Spinal cord (tissue), 10 donors: ENCODE data around the gene HACD2. TPM values are rescaled to one million over a fixed set of nuclear protein-coding genes. Genes with fewer than 3 reads are reported as not detected.
"Not testable (repeated sequence)": the region's sequence is repeated elsewhere in the genome, so short reads cannot be mapped to it uniquely, and the experiment has no call there.

ENCODE experiments used
- DNase-seq, 6 donors: peaks; one replicate each; pipeline versions ENCODE4 v3.0.0 to v3.0.0-alpha.2; 2013 to 2015; ENCODE audit warnings: low spot score in 6 of 6, low read depth in 4 of 6
- H3K27ac ChIP-seq: one replicate; pipeline ENCODE4 v1.5.1; 2013; ENCODE audit warnings: low read depth, low read length, control low read depth
- H3K27me3 ChIP-seq: one replicate; pipeline ENCODE4 v1.6.1; 2013; ENCODE audit warnings: low read length; ENCODE audit not compliant: control insufficient read depth, insufficient read depth
- H3K36me3 ChIP-seq: one replicate; pipeline ENCODE4 v1.6.1; 2013; ENCODE audit warnings: low read length; ENCODE audit not compliant: control insufficient read depth, insufficient read depth
- H3K4me1 ChIP-seq: one replicate; pipeline ENCODE4 v1.6.1; 2013; ENCODE audit warnings: low read length; ENCODE audit not compliant: control insufficient read depth, insufficient read depth
- H3K4me3 ChIP-seq: one replicate; pipeline ENCODE4 v1.5.1; 2013; ENCODE audit warnings: low read depth, low read length, control low read depth
- H3K9me3 ChIP-seq: one replicate; pipeline ENCODE4 v1.6.1; 2013; ENCODE audit warnings: low read length; ENCODE audit not compliant: control insufficient read depth, insufficient read depth
- WGBS: methylation state at CpG from one replicate; pipeline ENCODE4 v1.1.5; 2013; ENCODE audit warnings: missing lambda C conversion rate; ENCODE audit not compliant: insufficient coverage; 5-methylcytosine and 5-hydroxymethylcytosine counted together
- polyA plus RNA-seq, 2 donors: library from polyadenylated mRNA; unstranded; fragments of 120-200 nt; gene quantifications; one replicate each; pipeline ENCODE4 v1.2.1, GENCODE V29; 2013; ENCODE audit not compliant: insufficient read length in 2 of 2
- total RNA-seq, 2 donors: library from RNA; depleted of rRNA in 1 of 2; stranded (reverse); fragments of 120-200 nt in 1 of 2; fragments of >200 nt in 1 of 2; gene quantifications; one replicate each; pipeline versions ENCODE4 v1.2.3 to v1.2.4, GENCODE V29; 2013 to 2014
- donor health status: healthy.

HACD2 gene
- total and polyA plus RNA-seq, 4 donors = 22.9 to 56.2 (median 33.5) TPM

DNA sequence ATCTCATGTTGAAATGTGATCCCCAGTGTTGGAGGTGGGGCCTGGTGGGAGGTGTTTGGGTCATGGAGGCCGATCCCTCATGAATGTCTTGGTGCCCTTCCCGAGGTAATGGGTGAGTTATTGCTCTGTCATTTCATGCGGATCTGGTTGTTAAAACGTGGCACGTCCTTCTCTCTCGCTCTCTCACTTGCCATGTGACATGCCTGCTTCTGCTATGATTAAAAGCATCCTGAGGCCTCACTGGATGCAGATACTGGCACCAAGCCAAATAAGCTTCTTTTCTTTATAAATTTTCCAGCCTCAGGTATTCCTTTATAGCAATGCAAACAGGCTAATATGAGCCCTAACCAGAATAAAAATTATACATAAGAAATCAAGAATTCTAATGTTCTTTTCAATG lies 31.7 kb upstream of the HACD2 start:
- no peaks in the 10 kb centered on the region for H3K27me3 ChIP-seq
- no peak for DNase-seq
- H3K36me3 ChIP-seq = no peaks in the 10 kb centered on the region
- no peak overlapping the region for H3K4me3 ChIP-seq
- peaks cover 23% of the 10 kb centered on the region for H3K4me1 ChIP-seq
- WGBS = 68% methylated on average over 6 of the region's 6 CpGs
- H3K9me3 ChIP-seq = no peaks in the 10 kb centered on the region
- H3K27ac ChIP-seq = no peak overlapping the region

DNA sequence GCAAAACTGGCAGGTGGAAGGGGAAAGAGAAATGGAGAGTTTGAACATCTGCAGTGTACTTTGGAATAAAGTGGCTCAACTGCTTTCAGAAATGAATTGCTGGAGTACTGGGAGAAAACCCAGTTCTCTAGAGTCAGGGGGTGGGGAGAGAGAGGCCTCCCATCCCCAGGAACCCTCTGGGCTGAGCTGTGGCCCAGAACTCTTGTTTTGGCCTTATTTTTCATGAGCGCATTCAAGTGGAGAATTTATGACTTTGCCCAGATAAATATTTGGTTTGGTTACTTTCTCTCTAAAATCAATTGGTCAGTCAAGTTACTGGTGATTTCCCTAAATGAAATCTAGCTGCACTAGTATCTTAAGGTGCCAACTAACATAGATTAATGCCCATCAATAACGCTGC lies 28.7 kb upstream of the HACD2 start:
- H3K4me1 ChIP-seq = peaks cover 10% of the 10 kb centered on the region
- DNase-seq = no peak
- H3K27me3 ChIP-seq = no peaks in the 10 kb centered on the region
- H3K9me3 ChIP-seq = no peaks in the 10 kb centered on the region
- no peak overlapping the region for H3K27ac ChIP-seq
- no peak overlapping the region for H3K4me3 ChIP-seq
- WGBS = no CpG with 5 or more reads among the region's 2 CpGs
- H3K36me3 ChIP-seq = no peaks in the 10 kb centered on the region

DNA sequence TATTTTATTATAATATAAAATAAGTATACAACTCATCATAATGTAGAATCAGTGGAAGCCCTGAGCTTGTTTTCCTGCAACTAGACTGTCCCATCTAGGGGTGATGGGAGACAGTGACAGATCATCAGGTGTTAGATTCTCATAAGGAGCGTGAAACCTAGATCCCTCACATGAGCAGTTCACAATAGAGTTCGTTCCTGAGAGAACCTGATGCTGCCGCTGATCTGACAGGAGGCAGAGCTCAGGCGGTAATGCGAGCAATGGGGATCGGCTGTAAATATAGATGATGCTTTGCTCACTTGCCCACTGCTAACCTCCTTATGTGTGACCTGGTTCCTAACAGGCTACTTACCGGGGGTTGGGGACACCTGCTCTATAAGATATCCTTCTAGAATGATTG lies 26.8 kb upstream of the HACD2 start:
- H3K4me1 ChIP-seq, H3K36me3 ChIP-seq, H3K4me3 ChIP-seq, H3K27me3 ChIP-seq, H3K27ac ChIP-seq, H3K9me3 ChIP-seq, DNase-seq: not testable (repeated sequence)
- 96% methylated on average over 4 of the region's 7 CpGs for WGBS

DNA sequence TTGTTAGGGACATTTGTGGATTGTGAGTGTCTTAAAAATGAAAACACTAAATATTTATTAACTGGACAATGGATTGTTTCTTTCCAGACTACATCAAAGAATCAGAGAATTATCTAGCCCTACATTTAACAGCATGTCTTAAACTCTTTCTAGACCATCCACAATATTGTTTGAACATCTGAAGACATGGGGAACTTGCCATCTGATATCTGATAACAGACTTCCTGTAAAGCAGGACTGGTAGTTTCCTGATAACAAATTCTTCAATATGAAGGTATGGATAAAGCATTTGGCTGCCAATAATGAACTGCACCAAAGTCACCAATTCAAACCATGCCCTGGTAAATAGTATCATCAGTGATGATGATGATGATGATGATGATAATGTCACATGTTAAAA lies 26.2 kb upstream of the HACD2 start:
- H3K4me3 ChIP-seq = no peak overlapping the region
- no peaks in the 10 kb centered on the region for H3K4me1 ChIP-seq
- no peak for DNase-seq
- H3K27me3 ChIP-seq = no peaks in the 10 kb centered on the region
- H3K36me3 ChIP-seq = no peaks in the 10 kb centered on the region
- H3K27ac ChIP-seq = no peak overlapping the region
- H3K9me3 ChIP-seq = no peaks in the 10 kb centered on the region

DNA sequence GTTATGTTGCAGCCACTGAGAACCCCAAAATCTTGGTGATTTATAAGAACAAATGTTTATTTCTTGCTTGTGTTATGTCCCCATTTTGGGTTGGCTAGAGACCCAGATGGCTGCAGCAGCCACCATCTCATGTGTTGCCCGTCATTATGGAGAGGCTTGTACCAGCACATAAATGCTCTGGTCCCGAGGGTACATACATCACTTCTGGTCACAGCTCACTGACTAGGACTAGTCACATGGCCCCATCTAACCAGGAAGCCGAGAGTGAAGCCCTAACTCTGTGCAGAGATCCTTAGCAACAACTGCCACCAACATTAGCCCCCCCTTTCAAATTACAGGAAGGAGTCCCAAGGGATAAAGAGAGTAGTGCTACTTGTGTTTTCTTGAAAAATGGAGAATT lies 25.5 kb upstream of the HACD2 start:
- Histone ChIP-seq H3K27ac (no peak overlapping the region), H3K9me3 (no peaks in the 10 kb centered on the region), H3K36me3 (no peaks in the 10 kb centered on the region), H3K27me3 (no peaks in the 10 kb centered on the region), H3K4me3 (no peak overlapping the region), H3K4me1 (no peaks in the 10 kb centered on the region)
- WGBS = 65% methylated on average over 2 of the region's 3 CpGs
- DNase-seq = peak in 1 of 6 donors; percentile 52

DNA sequence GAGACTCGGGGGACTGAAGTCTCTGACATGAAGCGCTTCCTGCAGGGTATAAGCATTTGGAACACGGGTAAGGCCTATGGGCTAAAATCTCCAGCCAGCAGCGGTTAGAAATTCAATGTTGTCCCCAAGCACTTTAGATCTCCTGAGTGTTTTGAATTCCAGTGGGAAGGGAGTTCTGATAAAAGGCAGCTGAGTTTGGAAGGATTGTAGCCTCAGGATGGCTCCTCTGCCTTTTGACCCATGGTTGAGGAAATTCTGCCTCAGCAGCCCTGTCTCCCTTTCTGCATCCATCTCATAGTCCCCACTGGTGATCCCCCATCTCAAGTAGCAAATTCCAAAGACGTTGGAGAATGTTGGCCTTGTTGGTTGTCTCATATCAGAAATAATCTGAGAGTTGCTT lies 24.2 kb upstream of the HACD2 start:
- 100% methylated on average over 4 of the region's 5 CpGs for WGBS
- H3K27ac ChIP-seq = no peak overlapping the region
- no peak overlapping the region for H3K4me3 ChIP-seq
- DNase-seq = no peak
- no peaks in the 10 kb centered on the region for H3K27me3 ChIP-seq
- no peaks in the 10 kb centered on the region for H3K9me3 ChIP-seq
- no peaks in the 10 kb centered on the region for H3K4me1 ChIP-seq
- no peaks in the 10 kb centered on the region for H3K36me3 ChIP-seq

DNA sequence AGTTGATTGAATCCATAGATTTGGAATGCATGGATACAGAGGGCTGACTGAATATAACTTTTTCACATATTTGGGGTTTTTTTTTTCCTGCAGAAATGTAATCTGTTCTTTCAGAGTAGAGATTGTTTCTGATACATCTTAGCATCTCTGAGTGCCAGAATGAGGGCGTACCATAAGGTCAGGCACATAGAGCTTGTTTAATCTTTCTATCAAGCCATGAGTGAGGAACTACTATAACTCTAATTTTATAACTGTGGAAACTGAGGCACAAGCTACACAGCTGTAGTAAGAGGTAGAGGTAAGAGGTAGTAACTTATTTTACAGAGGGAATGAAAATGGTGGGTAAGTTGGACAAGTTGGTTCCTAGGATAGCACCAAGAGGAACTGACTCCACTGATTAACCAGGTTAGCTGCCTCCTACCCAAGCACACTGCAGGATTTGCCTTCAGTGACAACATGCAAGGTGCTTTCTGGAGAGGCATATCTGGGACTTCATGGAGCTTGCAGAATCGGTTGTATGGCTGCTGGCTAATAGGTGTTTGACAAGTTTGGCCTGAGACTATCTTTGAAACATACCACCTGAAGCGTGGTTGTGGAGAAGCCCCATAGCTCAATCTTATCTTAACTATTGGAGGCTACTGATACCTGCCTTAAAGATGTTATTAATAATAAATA lies 23.5 kb upstream of the HACD2 start:
- Histone ChIP-seq H3K36me3 (no peaks in the 10 kb centered on the region), H3K27ac (no peak overlapping the region), H3K9me3 (no peaks in the 10 kb centered on the region), H3K27me3 (no peaks in the 10 kb centered on the region), H3K4me1 (no peaks in the 10 kb centered on the region), H3K4me3 (no peak overlapping the region)
- WGBS = no CpG with 5 or more reads among the region's 3 CpGs
- no peak for DNase-seq

DNA sequence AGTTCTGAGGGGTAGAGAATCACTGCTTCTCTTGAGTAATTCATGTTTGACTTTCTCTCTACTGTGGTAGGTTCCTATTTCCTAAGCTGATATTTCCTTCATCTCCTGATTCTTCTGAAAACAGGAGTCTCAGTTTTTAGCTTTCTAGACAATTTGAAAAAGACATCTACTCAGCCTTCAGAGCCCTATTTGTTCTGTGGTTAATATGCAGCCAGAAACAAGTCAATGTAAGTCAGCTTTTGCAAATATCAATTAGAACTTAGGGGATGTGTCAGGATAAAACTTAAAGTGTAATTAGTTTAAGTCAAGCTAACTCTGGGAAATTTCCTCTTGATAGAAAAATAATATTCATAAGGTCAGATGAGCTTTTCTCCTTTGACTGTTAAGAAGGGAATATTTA lies 21.7 kb upstream of the HACD2 start:
- Histone ChIP-seq H3K27me3 (no peaks in the 10 kb centered on the region), H3K27ac (no peak overlapping the region), H3K9me3 (no peaks in the 10 kb centered on the region), H3K4me3 (no peak overlapping the region), H3K36me3 (no peaks in the 10 kb centered on the region), H3K4me1 (no peaks in the 10 kb centered on the region)
- DNase-seq = no peak

DNA sequence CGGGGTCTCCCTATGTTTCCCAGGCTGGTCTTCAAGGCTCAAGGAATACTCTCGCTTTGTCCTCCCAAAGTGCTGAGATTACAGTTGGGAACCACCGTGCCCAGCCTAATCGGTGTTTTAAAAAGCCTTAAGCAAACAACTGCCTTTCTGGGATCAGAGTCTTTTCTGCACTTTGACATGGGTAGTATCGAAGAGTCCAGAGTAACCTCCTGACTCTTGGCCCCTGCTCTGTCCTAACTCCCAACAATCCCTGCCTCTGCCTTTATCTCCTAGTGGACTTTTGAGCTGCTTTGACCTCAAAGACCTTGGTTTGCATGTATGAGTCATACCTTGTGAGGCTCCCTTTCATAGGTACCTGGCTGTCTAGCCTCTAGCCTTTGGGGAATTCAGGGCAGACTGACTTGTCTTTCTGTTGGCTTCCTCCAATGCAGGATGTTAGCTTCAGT lies 21.0 kb upstream of the HACD2 start:
- no peak overlapping the region for H3K27ac ChIP-seq
- no peaks in the 10 kb centered on the region for H3K36me3 ChIP-seq
- H3K27me3 ChIP-seq = no peaks in the 10 kb centered on the region
- DNase-seq = no peak
- WGBS = 91% methylated on average over 4 of the region's 5 CpGs
- H3K4me1 ChIP-seq = no peaks in the 10 kb centered on the region
- no peaks in the 10 kb centered on the region for H3K9me3 ChIP-seq
- H3K4me3 ChIP-seq = no peak overlapping the region

DNA sequence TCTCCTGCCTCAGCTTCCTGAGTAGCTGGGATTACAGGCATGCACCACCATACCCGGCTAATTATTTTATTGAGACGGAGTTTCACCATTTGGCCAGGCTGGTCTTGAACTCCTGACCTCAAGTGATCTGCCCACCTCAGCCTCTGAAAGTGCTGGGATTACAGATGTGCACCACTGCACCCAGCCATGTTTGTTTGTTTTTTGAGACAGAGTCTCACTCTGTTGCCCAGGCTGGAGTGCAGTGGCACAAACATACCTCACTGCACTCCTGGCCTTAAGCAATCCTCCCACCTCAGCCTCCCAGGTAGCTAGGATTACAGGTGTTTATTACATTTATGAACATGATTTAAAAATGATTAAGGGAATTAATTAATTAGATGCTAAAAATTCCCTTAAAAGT lies 18.3 kb upstream of the HACD2 start:
- H3K27me3 ChIP-seq, H3K4me3 ChIP-seq, H3K4me1 ChIP-seq, H3K9me3 ChIP-seq, DNase-seq, H3K27ac ChIP-seq, H3K36me3 ChIP-seq: not testable (repeated sequence)
- WGBS = 80% methylated on average over 2 of the region's 2 CpGs
